Stimulated activated naive CD8-positive, alpha-beta T cell treated with anti-CD3 and anti-CD28 coated beads, Interleukin-15, Interleukin-2, amounts not matched to agents 100 U/mL and 50 U/mL, for 24 hours (primary cell): Measurements from ENCODE around the gene LAMTOR4.
"Not testable (repeated sequence)": the region's sequence is repeated elsewhere in the genome, so short reads cannot be mapped to it uniquely, and the experiment has no call there.

Experiments used
- ATAC-seq: fragments of 150-1000 bp; cut with Tn5 transposase; one replicate; pipeline ENCODE4 v1.10.0; 2021
- DNase-seq: peaks from one replicate; pipeline ENCODE4 v3.0.0; 2021

LAMTOR4 gene

DNA sequence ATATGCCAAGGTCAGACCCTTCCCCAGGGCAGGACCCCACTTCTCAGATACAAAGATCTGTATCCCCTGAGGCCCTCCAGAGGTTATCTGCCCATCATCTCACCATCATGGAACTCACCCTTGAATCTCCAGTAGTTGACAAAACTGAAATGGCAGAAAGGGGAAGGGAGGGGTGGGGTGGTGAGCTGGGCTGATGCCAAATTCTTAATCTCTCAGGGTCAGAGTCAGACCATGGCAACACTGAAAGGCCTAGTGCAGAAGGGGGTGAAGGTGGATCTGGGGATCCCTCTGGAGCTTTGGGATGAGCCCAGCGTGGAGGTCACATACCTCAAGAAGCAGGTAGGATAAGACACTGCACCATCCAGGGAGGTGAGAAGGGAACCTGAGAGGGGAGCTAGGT lies 26.1 kb upstream of the LAMTOR4 start:
- DNase-seq (no peak), ATAC-seq (no peak)

DNA sequence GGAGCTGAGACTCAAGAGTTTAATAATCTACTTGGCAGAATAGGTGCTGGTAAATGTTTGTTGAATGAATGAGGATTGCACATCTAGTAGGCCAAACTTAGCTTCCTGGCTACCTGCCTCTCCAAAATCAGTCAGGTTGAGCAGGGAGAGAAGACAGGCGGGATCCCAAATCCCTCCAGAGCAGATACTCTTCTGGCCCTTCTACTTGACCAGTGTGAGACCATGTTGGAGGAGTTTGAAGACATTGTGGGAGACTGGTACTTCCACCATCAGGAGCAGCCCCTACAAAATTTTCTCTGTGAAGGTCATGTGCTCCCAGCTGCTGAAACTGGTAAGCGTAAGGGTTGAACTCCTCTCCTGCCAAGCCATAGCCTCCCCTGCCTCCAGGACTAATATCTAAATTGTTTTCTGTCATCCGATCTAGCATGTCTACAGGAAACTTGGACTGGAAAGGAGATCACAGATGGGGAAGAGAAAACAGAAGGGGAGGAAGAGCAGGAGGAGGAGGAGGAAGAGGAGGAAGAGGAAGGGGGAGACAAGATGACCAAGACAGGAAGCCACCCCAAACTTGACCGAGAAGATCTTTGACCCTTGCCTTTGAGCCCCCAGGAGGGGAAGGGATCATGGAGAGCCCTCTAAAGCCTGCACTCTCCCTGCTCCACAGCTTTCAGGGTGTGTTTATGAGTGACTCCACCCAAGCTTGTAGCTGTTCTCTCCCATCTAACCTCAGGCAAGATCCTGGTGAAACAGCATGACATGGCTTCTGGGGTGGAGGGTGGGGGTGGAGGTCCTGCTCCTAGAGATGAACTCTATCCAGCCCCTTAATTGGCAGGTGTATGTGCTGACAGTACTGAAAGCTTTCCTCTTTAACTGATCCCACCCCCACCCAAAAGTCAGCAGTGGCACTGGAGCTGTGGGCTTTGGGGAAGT lies 24.2 kb upstream of the LAMTOR4 start:
- no peak for DNase-seq
- no peak for ATAC-seq

DNA sequence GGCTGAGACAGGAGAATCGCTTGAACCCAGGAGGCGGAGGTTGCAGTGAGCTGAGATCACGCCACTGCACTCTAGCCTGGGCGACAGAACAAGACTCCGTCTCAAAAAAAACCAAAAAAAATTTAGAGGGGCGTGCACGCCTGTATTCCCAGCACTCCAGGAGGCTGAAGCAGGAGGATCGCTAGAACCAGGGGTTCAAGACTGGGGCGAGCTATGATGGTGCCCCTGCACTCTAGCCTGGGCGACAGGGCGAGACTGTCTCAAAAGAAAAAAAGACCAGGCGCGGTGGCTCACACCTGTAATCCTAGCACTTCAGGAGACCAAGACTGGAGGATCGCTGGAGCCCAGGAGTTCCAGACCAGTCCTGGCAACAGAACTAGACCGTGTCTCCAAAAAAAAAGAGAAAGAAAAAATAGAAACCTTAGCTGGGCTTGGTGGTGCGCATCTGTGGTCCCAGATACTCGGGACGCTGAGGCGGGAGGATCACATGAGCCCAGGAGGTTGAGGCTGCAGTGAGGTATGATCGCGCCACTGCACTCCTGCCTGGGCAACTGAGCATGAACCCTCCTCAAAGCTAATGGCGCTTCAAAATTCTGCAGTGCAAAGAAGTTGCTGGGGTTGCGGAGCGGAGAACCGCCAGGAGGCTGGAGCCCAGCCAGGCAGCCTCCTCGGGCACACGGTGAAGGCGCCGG lies 22.3 kb upstream of the LAMTOR4 start:
- DNase-seq (no peak), ATAC-seq (peak; percentile 11)

DNA sequence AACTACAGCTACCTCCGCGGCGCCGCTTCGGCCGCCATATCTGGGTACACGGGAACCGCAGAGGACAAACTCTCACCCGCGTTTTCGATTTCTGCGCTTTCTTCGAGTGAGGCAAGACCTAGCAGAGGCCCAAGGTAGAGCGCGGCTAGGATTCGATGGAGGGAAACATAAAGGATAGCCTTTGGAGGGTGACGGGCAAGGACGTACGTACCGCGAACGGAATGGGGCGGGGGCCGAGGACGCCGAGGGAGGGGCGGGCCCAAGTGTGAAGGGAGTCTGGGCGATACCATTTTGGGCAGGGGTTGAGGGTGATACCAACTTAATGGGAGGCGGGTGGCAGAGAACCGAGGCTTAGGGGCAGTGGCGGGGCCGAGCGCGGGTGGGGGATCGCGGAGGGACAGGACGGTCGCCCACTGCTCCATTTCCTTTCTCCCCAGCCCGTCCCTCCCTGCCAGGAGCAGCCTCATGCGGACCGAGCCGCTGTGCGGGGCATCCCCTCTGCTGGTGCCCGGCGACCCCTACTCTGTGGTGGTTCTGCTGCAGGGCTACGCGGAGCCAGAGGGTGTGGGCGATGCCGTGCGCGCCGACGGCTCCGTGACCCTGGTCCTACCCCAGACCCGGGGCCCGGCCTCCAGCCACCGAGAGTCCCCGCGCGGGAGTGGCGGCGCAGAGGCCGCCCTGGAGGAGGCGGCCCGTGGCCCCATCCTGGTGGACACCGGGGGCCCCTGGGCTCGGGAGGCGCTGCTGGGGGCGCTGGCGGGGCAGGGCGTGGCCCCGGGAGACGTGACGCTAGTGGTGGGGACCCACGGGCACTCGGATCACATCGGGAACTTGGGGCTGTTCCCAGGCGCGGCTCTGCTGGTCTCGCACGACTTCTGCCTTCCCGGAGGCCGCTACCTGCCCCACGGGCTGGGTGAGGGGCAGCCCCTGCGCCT lies 21.5 kb upstream of the LAMTOR4 start, which contains the start of gene MBLAC1:
MBLAC1 (plus strand) TSS at position 37 of the 935 bp plus-strand sequence; CDS start at position 466, 429 bp downstream.
- peak; percentile 81 for ATAC-seq
- peak; percentile 91 for DNase-seq

DNA sequence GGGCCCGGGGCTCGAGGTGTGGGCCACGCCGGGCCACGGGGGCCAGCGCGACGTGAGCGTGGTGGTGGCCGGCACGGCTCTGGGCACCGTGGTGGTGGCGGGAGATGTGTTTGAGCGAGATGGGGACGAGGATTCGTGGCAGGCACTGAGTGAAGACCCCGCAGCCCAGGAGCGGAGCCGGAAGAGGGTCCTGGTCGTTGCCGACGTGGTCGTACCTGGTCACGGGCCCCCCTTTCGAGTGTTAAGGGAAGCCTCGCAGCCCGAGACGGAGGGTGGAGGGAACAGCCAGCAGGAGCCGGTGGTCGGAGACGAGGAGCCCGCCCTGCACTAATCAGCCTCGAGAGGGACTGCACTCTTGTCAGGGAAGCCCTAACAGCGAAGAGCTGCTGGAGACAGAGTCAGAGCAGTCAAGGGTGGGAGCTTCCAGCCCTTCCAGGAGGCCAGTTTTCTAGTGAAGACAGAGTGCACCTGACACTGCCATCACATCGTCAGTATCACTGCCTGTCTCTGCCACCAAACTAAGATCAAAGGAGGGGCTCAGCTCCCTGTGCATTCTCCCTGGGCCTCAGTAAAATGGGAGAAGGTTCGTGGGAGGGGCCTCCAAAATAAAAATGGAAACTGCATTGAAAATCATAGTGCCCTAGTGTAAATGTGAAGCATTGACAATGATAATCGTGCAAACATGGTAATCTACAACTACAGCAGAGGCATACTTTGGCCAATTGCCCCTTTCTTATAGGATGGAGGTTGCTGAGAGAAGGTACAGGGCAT lies 20.7 kb upstream of the LAMTOR4 start:
- peak; percentile 40 for DNase-seq
- peak; percentile 7 for ATAC-seq

DNA sequence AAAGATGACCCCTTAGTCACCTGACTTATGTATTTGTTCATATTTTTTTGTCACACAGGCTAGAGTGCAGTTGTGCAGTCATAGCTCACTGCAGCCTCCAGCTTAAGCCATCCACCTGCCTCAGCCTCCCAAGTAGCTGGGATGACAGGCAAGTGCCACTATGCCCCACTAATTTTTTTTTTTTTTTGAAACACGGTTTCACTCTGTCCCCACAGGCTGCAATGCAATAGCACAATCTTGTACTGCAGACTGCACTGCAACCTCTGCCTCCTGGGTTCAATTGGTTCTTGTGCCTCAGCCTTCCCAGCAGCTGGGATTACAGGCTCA lies 20.1 kb upstream of the LAMTOR4 start:
- no peak for DNase-seq
- no peak for ATAC-seq

DNA sequence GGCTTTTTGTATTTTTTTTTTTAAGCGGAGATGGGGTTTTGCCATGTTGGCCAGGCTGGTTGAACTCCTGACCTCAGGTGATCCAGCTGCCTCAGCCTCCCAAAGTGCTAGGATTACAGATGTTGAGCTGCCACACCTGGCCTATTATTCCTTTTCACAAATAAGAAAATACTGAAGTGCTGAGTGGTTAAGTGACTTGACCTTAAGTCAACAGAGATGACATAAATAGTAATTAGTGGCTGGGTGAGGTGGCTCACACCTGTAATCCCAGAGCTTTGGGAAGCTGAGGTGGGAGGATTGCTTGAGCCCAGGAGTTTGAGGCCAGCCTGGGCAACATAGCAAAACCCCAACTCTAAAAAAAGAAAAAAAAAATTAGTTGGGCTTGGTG lies 18.5 kb upstream of the LAMTOR4 start:
- DNase-seq, ATAC-seq: not testable (repeated sequence)

DNA sequence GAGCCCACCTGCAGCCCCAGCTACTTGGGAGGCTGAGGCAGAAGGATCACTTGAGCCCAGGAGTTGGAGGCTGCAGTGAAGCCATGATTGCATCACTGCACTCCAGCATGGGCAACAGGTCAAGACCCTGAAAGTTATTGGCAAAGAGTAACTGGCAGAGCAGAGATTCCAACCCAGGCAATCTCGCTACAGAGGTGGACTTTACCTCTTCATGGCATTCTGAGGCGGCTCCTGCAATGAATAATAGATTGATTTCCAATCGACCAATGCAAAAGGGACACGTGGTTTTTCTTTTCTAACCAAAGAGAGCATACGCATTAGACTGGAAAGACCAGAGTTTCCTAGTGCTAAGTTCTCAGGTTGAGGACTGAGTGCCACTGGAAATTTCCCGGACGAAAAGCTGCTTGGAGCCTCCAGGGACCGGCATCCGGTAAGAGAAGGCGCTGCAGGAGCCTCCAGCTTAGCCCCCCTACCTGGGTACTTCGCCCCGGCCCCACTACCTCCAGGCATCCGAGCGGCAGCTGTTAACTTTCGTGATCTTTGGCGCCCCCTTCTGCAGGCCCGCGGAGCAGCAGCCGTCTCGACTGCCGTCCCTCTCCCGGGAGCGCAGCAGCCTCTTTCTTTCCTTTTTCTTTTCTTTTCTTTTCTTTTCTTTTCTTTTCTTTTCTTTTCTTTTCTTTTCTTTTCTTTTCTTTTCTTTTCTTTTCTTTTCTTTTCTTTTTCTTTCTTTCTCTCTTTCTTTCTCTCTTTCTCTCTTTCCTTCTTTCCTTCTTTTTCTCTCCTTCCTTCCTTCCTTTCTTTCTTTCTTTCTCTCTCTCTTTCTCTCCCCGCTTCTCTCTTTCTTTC lies 17.9 kb upstream of the LAMTOR4 start:
- DNase-seq (peak; percentile 91), ATAC-seq (no peak)

DNA sequence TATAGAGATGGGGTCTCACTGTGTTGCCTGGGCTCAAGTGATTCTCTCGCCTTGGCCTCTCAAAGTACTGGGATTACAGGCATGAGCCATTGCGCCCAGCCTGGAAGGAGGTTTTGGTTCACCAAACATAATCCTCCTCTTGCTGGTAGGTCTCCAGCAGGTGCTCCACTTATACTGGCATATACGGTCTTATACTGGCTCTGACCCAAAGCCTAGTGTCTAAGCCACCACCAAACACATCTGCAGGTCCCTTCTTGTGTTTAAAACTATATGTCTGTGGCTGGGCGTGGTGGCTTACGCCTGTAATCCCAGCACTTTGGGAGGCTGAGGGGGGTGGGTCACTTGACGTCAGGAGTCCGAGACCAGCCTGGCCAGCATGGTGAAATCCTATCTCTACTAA lies 16.6 kb upstream of the LAMTOR4 start:
- no peak for DNase-seq
- no peak for ATAC-seq

DNA sequence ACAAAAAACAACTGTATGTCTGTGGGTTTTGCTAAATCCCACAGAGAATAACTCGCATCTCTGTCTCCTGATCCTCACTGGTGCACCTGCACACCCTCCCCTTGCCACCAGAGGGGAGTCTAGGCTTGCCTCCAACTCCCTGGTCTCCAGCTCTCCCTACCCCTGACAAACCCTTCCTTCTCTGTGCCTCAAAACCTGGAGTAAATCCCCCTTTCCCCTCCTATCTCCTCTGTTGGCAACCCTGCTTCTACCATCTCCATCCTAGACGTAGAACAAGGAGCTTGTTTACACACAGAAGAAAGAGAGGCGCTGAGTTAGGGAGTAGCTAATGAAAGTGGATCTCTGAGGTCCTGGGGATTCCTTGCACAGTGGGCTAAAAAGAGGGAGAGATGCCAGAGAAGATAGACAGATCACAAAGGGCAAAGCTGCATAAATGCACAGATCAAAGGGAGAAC lies 16.0 kb upstream of the LAMTOR4 start:
- ATAC-seq = peak; percentile 84
- DNase-seq = peak; percentile 72

DNA sequence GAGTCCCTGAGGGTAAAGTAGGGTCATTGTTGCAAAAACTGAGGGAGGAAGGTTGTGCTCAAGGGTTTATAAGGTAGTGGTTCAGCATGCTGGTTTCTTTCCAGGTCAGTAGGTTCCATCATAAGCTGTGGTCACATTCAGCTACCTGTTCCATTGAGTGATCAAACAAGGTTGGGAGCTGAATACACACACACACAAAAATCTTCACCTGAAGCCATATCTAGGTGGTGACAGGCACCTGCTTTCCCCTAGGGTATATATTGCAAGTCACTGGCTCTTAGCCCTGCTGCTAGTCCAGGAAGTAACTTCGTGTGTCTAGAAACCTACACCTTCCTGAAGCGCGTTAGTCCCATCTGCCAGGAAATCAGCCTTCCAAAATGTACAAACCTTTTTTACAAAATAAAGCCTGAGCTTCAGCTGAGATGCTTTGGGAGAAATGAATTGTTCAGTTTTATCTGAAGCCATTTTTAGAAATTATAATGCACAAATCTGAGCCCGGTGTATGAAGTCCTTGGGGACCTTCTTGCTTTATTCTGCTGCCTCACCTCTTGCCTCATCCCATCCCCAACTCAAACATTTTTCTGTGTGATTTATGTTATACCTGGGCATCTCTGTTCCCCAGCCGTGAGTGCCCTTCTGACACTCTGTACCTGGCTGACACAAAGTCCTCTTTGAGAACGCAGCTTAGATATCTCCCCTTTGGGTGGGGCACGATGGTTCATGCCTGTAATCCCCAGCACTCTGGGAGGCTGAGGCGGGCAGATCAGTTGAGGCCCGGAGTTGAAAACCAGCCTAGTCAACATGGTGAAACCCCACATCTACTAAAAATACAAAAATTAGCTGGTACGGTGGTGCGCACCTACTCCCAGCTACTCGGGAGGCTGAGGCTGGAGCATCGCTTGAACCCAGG lies 10.6 kb upstream of the LAMTOR4 start:
- DNase-seq (no peak), ATAC-seq (no peak)

DNA sequence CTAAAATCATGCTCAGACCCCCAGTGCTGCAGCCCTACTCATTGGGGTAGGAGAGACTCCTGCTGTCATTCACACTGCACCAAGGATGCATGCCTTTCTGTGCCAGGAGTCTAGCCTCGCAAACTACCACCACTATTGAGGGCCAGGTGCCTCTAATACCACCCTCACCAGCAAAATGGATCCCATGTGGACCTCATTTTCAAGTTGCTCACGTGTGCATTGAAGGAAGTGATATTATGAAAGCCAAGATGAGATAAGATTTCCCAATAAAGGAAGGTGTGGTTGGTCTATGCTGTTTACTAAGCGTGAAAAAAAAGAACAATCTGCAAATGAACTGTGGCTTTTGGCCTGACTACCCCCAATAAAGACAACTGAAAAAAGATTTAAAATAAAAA lies 7.2 kb upstream of the LAMTOR4 start:
- ATAC-seq (no peak), DNase-seq (no peak)

DNA sequence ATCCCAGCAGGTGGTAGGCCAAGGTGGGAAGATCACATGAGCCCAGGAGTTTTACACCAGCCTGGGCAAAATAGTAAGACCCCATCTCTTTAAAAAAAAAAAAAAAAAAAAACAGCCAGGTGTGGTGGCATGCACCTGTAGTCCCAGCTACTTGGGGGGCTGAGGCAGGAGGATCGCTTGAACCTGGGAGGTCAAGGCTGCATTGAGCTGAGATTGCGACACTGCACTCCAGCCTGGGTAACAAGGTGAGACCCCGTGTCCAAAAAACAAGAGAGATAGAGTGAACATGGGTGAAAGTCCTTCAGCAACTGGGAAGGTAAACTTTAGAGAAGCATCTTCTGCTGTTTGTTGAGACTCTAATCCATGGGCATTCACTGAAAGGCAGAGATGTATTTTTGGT lies 6.3 kb upstream of the LAMTOR4 start:
- DNase-seq (no peak), ATAC-seq (no peak)

DNA sequence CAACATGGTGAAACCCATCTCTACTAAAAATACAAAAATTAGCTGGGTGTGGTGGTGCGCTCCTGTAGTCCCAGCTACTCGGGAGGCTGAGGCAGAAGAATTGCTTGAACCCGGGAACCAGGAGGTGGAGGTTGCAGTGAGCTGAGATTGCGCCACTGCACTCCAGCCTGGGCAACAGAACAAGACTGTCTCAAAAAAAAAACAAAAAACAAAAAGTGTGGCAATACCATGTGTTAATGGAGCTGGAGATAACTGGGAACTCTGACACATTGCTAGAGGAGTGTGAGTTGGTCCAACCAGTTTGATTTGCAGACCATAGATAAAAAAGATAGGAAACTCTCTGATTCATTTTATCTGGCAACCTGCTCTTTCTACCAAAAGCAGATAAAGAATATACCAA lies 2.4 kb upstream of the LAMTOR4 start:
- ATAC-seq, DNase-seq: not testable (repeated sequence)

DNA sequence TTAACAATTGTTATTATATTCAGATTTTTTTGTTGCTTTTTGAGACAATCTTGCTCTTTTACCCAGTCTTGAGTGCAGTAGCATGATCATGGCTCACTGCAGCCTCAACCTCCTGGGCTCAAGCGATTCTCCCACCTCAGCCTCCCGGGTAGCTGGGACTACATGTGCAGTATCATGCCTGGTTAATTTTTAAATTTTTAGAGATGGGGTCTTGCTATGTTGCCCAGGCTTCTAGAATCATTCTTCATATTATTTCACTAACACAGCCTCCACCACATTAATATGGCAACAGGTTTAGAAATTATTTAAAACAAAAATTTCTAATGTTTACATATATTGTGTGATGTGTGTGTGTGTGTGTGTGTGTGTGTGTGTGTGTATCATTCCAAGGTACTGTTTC lies 1.4 kb upstream of the LAMTOR4 start:
- no peak for ATAC-seq
- DNase-seq = no peak

DNA sequence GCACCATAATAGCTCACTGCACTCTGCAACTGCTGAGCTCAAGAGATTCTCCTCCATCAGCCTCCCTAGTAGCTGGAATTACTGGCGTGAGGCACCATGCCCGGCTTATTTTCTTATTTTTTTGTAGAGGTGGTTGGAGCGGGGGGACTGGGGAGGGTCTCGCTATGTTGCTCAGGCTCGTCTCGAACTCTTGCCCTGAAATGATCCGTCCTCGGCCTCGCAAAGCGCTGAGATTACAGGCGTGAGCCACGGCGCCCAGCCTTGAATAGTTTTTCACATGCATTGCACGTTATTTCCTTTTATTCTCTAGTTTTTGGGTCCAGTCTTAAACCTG lies 526 bp upstream of the LAMTOR4 start:
- ATAC-seq (no peak), DNase-seq (no peak)

DNA sequence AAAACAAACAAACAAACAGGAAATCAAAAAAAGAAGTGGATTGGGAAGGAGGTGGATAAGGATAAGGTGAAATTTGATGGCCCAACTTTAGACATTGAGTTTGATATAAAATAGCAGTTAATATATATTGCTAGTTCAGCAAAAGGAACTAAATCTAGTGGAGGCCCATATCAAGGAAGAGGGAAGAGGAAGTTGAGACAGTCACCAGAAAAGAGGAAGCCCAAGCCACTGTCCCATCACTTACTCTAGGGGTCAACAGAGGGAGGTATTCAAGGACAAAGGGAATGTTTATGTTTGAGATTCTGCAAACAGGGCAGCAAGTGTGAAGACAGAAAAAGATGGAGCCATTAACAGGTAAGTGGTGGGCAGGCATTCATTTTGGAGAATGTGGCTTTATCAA lies 3.7 kb downstream of the LAMTOR4 start:
- DNase-seq = no peak
- ATAC-seq = no peak

DNA sequence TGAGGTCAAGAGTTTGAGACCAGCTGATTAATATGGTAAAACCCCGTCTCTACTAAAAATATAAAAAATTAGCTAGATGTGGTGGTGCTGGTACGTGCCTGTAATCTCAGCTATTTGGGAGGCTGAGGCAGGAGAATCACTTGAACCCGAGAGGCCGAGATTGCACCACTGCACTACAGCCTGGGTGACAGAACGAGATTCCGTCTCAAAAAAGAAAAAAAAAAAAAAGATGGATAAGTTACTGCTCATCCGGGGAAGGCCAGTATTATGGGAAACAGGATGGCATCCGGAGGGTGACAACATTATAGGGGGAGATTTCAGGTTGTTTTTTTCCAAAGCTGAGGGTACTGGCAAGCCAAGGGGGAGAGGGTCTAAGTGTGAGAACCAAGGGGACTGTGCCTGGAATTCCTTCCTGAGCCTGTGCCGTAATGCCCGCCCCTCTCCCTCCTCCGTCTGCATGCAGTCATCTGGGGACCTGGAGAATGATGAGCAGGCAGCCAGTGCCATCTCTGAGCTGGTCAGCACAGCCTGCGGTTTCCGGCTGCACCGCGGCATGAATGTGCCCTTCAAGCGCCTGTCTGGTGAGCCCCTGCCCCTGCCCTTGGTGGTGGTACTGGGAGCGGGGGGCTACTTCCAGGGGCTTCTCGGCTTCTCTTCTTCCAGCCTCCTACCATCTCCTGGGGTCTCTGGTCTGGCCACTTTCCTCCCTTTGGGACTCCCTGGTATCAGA lies 4.4 kb downstream of the LAMTOR4 start:
- ATAC-seq (no peak), DNase-seq (no peak)
